Panc1 (cell line): ENCODE measurements around the gene CCDC177. TPM values are rescaled to one million over a fixed set of nuclear protein-coding genes. Genes with fewer than 3 reads are reported as not detected.
"Not testable (repeated sequence)": the region's sequence is repeated elsewhere in the genome, so short reads cannot be mapped to it uniquely, and the experiment has no call there.

ENCODE experiments used
- ATAC-seq: fragments of 200-7000 bp; cut with Tn5 transposase; 2 replicates; pipeline ENCODE4 v1.9.1; 2020; ENCODE audit warnings: mild to moderate bottlenecking, moderate library complexity
- BruUV-seq: library from RNA; stranded (reverse); fragments of 400-500 nt; replicated peaks from 2 replicates; lab custom pipeline; 2021; lab: Mats Ljungman, UMichigan
- CTCF ChIA-PET: fragments of 300-600 bp; sonication (Branson Sonifier 250); formaldehyde crosslinking; loops from one replicate; lab custom pipeline; 2022; ENCODE audit warnings: antibody characterized with exemption; lab: Charles Lee
- POLR2A ChIA-PET: fragments of 300-600 bp; sonication (Branson Sonifier 250); formaldehyde crosslinking; loops from one replicate; lab custom pipeline; 2022; ENCODE audit warnings: antibody characterized with exemption; lab: Charles Lee
- DNase-seq: peaks from one replicate; pipeline ENCODE4 v3.0.0-alpha.2; 2010; ENCODE audit warnings: low read depth, low spot score
- H3K27ac ChIP-seq: 2 replicates; pipeline ENCODE4 v1.5.1; 2011; ENCODE audit warnings: mild to moderate bottlenecking, low read length, inconsistent platforms
- H3K27me3 ChIP-seq: fragments of 200-500 bp; sonication (Bioruptor generic); 2 replicates; pipeline ENCODE4 v1.6.0; 2014; ENCODE audit warnings: low read length, inconsistent platforms; ENCODE audit not compliant: control insufficient read depth, insufficient read depth
- H3K36me3 ChIP-seq: fragments of 200-500 bp; sonication (Bioruptor generic); 2 replicates; pipeline ENCODE4 v1.5.1; 2014; ENCODE audit warnings: inconsistent platforms, mild to moderate bottlenecking, low read length, moderate library complexity; ENCODE audit not compliant: control insufficient read depth, insufficient read depth
- H3K4me1 ChIP-seq: 2 replicates; pipeline ENCODE4 v1.5.1; 2011; ENCODE audit warnings: inconsistent platforms, mild to moderate bottlenecking, low read length, moderate library complexity; ENCODE audit not compliant: control insufficient read depth, insufficient read depth
- H3K4me3 ChIP-seq, 2 experiments: 2 replicates each; pipeline ENCODE4 v1.5.1; 2011 to 2012; ENCODE audit warnings: low read depth in 2 of 2, low read length in 2 of 2, mild to moderate bottlenecking in 2 of 2, inconsistent platforms in 1 of 2, moderate library complexity in 1 of 2
- H3K9me3 ChIP-seq: fragments of 200-500 bp; sonication (Bioruptor generic); 2 replicates; pipeline ENCODE4 v1.5.1; 2014; ENCODE audit warnings: low read depth, mild to moderate bottlenecking, inconsistent platforms, low read length, moderate library complexity; ENCODE audit not compliant: control insufficient read depth, insufficient read depth
- POLR2AphosphoS5 ChIP-seq: IDR thresholded peaks from 2 replicates; pipeline ENCODE4 v1.6.1; 2012; ENCODE audit warnings: mild to moderate bottlenecking, low read depth, low read length, moderate library complexity
- SIN3A ChIP-seq: IDR thresholded peaks from 2 replicates; pipeline ENCODE4 v1.6.1; 2012; ENCODE audit warnings: low read depth, mild to moderate bottlenecking, low read length, moderate library complexity, borderline replicate concordance; ENCODE audit not compliant: insufficient read depth
- TCF7L2 ChIP-seq: IDR thresholded peaks from 2 replicates; pipeline ENCODE4 v1.6.1; 2011; ENCODE audit warnings: mild to moderate bottlenecking, low read depth, low read length, inconsistent platforms
- in situ Hi-C: cut with HindIII; loops from 2 replicates; pipeline ENCODE4 v1.10.0; 2016; ENCODE audit warnings: low sequenced_read_pairs, low pct_unique_long_range_greater_than_20kb
- intact Hi-C: fragments of 100-400 bp; cut with micrococcal nuclease; formaldehyde crosslinking; loops from one replicate; pipeline ENCODE4 v1.10.0; 2022; ENCODE audit not compliant: unreplicated experiment
- total RNA-seq: library from RNA; stranded (reverse); gene quantifications from one replicate; pipeline ENCODE4 v1.2.1, GENCODE V29; 2021; ENCODE audit not compliant: unreplicated experiment
- TF ChIP-seq, protein P1 (sequence below), 2 experiments: IDR thresholded peaks; 2 replicates each; pipeline ENCODE4 v1.6.1; 2011 to 2012; ENCODE audit warnings: low read depth in 2 of 2, control low read depth in 1 of 2, low read length in 1 of 2, mild to moderate bottlenecking in 1 of 2, moderate library complexity in 1 of 2; ENCODE audit not compliant: insufficient read depth in 1 of 2
- TF ChIP-seq, protein P2 (sequence below): fragments of 450-650 bp; IDR thresholded peaks from 2 replicates; pipeline ENCODE4 v1.5.1; 2017; ENCODE audit warnings: mild to moderate bottlenecking

CCDC177 gene
- total RNA-seq, 1 experiment from 2014 or later = not detected

DNA sequence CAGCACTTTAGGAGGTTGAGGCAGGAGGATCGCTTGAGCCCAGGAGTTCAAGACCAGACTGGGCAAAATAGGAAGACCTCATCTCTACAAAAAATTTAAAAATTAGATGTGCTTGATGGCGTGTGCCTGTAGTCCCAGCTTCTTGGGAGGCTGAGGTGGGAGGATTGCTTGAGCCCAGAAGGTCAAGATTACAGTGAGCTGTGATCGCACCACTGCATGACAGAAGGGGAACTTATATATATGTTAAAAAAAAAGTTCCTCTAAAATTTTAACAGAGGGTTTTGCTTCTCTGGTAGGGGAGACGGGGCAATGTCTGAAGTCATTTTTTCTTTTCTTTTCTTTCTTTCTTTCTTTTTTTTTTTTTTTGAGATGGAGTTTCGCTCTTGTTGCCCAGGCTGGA is 24.8 kb upstream of the CCDC177 start:
- DNase-seq, BruUV-seq, intact Hi-C loops, ATAC-seq, H3K4me1 ChIP-seq, H3K4me3 ChIP-seq, H3K27ac ChIP-seq, H3K36me3 ChIP-seq, H3K9me3 ChIP-seq, in situ Hi-C loops, POLR2A ChIA-PET, CTCF ChIA-PET, H3K27me3 ChIP-seq: not testable (repeated sequence)

DNA sequence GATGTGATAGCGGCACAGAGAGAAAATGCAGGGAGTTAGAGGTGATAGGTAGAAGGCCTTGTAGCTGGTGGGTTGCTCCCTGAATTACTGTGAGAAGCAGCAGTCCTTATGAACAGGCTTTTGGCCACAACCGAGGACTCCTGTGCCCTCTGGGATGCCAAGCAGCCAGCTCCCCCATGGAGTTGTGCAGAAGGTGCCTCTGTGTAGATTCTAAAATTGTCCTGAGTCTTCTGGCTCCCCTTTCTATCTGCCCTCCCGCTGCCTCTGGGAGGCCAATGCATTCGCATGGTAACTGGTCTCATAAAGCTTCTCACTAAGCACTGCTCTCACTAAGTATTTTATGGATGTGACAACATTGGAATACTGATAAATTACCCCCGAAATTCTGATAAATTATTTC is 20.7 kb upstream of the CCDC177 start:
- Histone ChIP-seq H3K27ac (no peak overlapping the region), H3K27me3 (no peaks in the 10 kb centered on the region), H3K4me3 (no peak overlapping the region), H3K9me3 (no peaks in the 10 kb centered on the region), H3K4me1 (no peaks in the 10 kb centered on the region), H3K36me3 (no peaks in the 10 kb centered on the region)
- CTCF ChIA-PET = no interaction called here
- intact Hi-C loops (no loop called here), in situ Hi-C loops (no loop called here)
- BruUV-seq = no TSS peak
- ATAC-seq (no peak), DNase-seq (no peak)
- TF ChIP-seq SIN3A = no peak
- TF ChIP-seq, protein P1, sequence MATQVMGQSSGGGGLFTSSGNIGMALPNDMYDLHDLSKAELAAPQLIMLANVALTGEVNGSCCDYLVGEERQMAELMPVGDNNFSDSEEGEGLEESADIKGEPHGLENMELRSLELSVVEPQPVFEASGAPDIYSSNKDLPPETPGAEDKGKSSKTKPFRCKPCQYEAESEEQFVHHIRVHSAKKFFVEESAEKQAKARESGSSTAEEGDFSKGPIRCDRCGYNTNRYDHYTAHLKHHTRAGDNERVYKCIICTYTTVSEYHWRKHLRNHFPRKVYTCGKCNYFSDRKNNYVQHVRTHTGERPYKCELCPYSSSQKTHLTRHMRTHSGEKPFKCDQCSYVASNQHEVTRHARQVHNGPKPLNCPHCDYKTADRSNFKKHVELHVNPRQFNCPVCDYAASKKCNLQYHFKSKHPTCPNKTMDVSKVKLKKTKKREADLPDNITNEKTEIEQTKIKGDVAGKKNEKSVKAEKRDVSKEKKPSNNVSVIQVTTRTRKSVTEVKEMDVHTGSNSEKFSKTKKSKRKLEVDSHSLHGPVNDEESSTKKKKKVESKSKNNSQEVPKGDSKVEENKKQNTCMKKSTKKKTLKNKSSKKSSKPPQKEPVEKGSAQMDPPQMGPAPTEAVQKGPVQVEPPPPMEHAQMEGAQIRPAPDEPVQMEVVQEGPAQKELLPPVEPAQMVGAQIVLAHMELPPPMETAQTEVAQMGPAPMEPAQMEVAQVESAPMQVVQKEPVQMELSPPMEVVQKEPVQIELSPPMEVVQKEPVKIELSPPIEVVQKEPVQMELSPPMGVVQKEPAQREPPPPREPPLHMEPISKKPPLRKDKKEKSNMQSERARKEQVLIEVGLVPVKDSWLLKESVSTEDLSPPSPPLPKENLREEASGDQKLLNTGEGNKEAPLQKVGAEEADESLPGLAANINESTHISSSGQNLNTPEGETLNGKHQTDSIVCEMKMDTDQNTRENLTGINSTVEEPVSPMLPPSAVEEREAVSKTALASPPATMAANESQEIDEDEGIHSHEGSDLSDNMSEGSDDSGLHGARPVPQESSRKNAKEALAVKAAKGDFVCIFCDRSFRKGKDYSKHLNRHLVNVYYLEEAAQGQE (IDR thresholded peaks at IDR 0.05; ENCODE audit: insufficient read depth in 1 of 2, low read depth in 2 of 2, low read length in 1 of 2) = no peak
- TF ChIP-seq POLR2AphosphoS5 = no peak
- TF ChIP-seq, protein P2, sequence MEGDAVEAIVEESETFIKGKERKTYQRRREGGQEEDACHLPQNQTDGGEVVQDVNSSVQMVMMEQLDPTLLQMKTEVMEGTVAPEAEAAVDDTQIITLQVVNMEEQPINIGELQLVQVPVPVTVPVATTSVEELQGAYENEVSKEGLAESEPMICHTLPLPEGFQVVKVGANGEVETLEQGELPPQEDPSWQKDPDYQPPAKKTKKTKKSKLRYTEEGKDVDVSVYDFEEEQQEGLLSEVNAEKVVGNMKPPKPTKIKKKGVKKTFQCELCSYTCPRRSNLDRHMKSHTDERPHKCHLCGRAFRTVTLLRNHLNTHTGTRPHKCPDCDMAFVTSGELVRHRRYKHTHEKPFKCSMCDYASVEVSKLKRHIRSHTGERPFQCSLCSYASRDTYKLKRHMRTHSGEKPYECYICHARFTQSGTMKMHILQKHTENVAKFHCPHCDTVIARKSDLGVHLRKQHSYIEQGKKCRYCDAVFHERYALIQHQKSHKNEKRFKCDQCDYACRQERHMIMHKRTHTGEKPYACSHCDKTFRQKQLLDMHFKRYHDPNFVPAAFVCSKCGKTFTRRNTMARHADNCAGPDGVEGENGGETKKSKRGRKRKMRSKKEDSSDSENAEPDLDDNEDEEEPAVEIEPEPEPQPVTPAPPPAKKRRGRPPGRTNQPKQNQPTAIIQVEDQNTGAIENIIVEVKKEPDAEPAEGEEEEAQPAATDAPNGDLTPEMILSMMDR = no peak
- no peak for TF ChIP-seq TCF7L2
- POLR2A ChIA-PET = no interaction called here

DNA sequence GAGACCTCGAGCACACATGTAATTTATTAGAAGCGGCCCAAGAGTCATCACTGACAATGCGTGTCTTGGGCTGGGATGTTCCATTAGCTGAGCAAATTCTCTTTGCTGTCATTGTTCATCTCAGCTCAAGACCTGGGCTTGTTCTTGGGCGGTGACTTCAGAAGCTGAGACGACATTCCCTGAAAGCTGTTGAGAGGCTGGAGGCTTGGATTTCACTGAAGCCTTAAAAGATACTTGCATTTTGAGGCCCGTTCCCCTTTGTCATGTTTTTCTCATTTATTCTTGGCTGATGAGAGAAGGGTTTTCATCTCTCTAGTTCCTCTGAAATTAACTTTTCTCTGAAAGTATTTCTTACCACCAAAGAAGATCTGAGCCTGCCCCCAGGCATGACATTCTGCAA is 20.2 kb upstream of the CCDC177 start:
- H3K4me3 ChIP-seq = no peak overlapping the region
- in situ Hi-C loops = no loop called here
- ATAC-seq (no peak), DNase-seq (no peak)
- CTCF ChIA-PET = no interaction called here
- no peaks in the 10 kb centered on the region for H3K9me3 ChIP-seq
- H3K27me3 ChIP-seq = no peaks in the 10 kb centered on the region
- intact Hi-C loops = no loop called here
- TF ChIP-seq TCF7L2 (no peak), SIN3A (no peak), POLR2AphosphoS5 (no peak)
- TF ChIP-seq, protein P2 = no peak
- TF ChIP-seq, protein P1 (IDR thresholded peaks at IDR 0.05; ENCODE audit: insufficient read depth in 1 of 2, low read depth in 2 of 2, low read length in 1 of 2) = no peak
- no peak overlapping the region for H3K27ac ChIP-seq
- POLR2A ChIA-PET = no interaction called here
- no peaks in the 10 kb centered on the region for H3K4me1 ChIP-seq
- no TSS peak for BruUV-seq
- H3K36me3 ChIP-seq = no peaks in the 10 kb centered on the region
